SHP77 (cell line): ENCODE measurements around the gene QRSL1.
"Not testable (repeated sequence)": the region's sequence is repeated elsewhere in the genome, so short reads cannot be mapped to it uniquely, and the experiment has no call there.

ENCODE experiments used
- DNase-seq, 2 experiments: peaks; one replicate each; lab custom pipeline; 2025; lab: John Stamatoyannopoulos, UW

QRSL1 gene, protein sequence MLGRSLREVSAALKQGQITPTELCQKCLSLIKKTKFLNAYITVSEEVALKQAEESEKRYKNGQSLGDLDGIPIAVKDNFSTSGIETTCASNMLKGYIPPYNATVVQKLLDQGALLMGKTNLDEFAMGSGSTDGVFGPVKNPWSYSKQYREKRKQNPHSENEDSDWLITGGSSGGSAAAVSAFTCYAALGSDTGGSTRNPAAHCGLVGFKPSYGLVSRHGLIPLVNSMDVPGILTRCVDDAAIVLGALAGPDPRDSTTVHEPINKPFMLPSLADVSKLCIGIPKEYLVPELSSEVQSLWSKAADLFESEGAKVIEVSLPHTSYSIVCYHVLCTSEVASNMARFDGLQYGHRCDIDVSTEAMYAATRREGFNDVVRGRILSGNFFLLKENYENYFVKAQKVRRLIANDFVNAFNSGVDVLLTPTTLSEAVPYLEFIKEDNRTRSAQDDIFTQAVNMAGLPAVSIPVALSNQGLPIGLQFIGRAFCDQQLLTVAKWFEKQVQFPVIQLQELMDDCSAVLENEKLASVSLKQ

DNA sequence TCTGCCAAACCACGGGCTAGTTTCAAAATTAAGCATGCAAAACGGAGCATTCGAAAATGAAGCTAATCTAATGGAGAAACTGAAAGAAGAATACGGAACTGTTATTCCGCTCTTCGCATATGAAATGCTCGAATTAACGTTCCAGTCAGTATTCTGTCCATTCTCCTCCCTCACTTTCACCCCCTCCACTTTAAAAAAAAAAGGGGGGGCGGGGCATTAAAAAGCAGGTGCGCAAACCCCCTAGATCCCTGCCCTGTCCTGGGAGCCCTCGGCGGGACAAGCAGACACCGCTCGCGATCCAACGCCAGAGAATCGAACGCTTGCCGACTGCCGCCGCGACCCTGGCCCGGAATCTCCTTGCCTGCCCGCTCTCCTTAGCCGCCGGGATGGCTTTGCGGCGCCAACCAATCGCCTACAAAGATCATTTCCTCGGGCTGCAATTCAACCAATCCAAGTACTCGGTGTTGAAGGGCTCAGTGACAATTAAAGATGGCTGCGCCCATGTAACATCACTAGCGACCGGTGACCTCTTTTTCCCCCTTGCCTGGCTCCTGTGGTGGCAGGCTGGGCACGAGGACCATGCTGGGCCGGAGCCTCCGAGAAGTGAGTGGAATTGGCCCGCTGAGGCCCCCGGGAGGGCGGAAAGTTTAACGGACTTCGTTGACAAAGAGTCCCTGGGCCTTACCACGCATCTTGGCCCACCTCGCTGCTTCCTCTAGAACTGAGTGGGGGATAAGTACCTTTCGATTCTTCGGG is at the start of gene QRSL1, which contains the start of gene RTN4IP1:
TSS of gene QRSL1 (plus strand) at position 476 of the 756 bp plus-strand sequence. CDS start at position 580, 104 bp downstream.
TSS of gene RTN4IP1 (minus strand) at position 396 of the 756 bp plus-strand sequence. CDS start 477 bp downstream, outside the sequence.
- peak; percentile 90 to 92 for DNase-seq

DNA sequence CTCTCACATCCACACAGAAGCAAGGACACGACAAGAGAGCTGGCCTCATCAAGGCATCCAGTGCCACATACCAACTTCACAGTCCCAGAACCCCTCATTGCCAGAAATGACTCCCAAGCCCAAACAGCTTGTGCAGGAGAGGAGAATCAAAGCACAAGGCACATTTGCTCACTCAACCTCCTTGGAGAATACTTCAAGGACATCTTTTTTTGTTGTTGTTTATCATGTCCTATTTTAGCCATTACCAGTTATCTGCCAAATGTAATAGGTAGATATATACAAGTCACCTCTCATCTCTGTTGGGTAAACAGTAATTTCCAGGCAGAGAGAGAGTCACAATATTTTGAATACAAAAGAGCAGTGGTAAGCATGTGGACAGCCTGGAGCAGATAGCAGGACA is 47.9 kb upstream of the QRSL1 start:
- no peak for DNase-seq

DNA sequence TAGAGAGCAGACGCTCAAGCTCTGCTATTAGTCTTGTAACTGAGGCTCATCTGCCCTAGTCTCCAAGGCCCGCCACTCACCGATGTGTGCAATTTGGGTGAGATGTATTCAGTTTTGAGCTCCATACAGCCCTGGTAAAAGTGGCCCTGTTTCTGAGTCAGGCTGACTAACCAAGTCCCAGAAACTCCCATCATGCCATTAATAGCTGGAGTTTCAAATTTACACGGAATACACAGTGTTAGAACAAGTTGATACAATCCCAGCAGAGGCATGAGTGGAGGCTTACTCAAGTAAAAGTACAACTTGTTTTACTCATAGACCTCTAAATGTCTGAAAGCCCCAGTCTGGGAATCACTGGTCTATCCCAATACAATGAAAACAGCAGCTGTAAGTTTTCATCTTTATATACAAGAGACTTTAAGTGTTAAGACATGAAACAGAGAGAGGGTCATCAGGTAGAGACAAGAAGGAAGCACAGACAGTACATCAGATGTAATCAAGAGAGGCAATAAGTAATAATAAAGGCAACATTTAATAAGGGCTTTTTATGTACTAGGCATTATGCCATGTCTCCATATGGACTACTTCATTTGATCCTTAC is 42.5 kb upstream of the QRSL1 start:
- DNase-seq: no peak

DNA sequence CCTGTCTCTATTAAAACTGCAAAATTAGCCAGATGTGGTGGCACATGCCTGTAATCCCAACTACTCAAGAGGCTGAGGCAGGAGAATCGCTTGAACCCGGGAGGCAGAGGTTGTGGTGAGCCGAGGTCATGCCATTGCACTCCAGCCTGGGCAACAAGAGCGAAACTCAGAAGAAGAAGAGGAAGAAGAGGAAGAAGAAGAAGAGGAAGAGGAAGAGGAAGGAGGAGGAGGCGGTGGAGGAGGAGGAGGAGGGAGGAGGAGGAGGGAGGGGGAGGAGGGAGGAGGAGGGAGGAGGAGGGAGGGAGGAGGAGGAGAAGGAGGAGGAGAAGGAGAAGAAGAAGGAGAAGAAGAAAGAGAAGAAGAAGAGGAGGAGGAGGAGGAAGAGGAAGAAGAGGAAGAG is 40.4 kb upstream of the QRSL1 start:
- DNase-seq: not testable (repeated sequence)

DNA sequence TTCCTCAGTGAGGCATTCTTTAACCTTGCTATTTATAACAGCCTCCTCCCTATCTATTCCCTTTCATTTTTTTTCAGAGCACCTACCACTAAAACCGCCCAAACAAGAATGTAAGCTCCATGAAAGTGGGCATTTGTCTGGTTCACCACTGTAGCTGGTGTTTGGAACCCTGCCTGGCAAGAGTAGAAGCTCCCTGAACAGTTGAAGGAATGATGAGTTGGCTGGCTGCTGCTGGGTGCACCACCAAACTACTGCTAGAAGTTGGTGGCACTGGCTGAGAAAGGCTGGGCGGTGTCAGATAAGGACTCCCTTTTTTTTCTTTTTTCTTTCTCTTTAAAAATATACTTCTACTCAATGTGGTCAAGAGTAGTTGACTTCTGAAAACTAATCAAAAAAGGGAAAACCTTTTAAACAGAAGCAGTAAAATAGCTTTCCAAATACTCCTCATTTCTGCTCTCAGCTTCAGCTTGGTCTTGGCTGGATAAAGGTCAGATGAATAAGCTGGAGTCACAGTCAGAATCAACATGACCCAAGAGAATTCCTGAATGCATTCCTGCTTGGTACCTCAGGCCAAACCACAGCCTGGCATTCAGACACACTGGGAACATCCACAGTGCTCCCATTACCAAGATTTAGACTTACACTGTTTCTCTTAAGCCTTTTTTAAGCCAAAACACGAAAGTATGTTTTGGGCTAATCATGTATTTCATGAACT is 38.1 kb upstream of the QRSL1 start:
- DNase-seq: no peak

DNA sequence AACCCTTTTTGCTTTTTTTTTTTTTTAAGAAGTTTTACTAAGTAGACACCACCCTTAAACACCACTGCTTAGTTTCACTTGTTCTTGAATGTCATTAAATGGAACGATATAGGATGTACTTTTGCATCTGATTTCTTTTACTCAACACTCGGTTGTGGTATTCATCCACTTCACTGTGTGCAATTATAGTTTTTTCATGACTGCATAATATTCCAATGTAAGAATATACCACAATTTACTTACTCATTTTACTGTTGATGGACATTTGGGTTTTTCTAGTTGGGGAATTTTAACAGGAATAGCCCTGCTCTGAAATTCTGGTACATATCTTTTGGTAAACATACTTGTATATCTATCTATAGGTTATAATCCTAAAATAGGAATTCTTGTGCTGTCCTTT is 29.9 kb upstream of the QRSL1 start:
- DNase-seq: no peak

DNA sequence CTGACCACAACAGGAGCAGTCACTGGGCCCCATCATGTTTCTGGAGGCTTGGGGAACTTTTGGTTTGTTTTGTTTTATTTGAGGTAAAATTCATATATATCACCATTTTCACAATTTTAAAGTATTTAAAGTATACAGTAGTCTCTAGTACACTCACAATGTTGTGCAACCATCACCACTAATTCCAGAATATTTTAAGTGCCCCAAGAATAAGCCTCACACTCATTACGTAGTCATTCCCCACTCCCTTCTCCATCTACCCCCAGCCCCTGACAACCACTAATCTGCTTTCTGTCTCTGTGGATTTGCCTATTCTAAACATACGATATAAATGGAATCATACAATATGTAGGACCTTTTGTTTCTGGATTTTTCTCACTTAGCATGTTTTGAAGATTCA is 29.0 kb upstream of the QRSL1 start:
- no peak for DNase-seq

DNA sequence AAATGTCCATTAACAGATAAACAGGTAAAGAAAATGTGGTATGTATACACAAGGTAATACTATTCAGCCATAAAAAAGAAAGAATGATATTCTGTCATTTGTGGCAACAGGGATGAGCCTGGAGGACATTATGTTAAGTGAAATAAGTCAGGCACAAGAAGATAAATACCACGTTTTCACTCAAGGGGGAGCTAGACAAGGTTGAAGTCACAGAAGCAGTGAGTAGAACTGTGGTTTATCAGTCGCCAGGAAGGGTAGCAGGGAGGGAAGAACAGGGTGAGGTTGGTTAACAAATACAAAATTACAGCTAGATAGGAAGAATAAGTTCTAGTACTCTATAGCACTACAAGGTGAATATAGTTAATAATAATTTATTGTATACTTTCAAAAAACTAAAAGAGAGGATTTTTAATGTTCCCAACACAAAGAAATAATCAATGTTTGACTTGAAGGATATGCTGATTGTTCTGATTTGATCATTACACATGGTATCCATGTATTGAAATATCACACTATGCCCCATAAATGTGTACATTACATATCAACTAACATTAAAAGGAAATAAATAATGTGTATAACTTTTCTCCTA is 21.2 kb upstream of the QRSL1 start:
- DNase-seq: peak; percentile 40 to 58

DNA sequence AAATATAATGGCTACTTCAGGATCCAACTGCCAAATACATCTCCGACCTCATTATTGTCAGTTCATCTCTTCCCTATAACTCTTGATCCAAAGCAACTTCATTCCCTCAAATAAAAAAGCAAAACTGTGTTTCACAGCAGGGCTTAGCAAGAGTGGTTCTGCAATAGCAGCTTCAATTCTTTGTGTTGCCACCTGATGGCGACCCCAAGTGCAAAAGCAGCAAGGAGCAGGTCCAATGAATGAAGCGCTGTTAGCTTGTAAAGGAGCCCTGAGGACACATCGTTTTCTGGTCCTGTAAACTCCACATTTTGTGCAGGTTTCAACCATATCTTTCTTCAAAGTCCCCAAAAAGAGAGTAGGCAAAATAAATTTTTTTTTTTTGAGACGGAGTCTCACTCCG is 19.7 kb upstream of the QRSL1 start:
- DNase-seq: peak; percentile 30 to 54

DNA sequence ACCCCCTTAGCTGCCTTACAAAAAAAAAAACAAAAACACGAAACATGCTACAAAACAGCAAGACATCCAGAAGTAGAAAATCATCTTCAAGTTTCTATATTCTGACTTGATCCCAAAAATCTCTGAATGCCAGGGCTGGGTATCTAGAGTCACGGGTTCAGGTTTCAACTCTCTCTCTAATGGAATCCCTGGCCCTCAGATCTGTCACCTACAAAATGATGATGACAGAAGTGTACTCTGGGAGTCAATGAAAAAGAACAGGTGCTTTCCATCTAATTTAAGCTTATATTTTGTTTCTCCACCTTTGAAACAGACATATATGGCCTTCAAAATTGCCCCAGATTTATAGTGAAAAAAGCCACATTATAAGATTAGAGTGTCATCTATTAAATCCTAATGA is 18.3 kb upstream of the QRSL1 start:
- DNase-seq: no peak

DNA sequence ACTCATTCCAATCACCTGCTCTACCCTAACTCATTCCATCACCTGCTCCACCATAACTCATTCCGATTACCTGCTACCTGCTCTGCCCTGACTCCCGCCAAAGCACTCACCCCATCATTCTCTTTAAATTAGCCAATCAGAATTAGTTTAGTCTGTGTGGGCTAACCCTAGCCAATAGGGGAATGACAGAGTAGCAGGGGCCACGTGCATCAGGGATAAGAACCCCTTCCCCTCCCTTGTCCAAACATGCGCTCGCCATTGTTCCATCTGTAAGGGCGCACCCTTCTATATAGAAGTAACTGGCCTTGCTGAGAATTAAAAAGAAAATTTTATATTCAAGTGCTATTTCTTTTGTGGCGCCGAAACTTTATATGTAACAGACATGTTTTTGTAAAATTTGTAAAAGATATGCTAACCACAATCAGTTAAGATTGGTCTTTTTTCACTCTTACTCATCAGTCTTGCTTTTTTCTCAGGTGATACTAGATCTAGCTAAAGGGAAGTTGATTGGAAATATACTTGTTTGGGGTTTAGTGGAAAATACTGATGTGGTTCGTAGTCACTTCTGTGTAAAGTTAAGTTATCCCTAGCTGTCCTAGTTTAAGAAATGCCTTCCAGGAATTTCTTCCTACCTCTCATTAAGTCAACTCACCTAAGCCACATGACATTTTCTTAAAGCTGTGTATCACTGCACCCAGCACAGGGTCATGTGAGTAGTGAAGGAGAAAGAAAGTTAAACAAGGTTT is 16.5 kb upstream of the QRSL1 start:
- no peak for DNase-seq

DNA sequence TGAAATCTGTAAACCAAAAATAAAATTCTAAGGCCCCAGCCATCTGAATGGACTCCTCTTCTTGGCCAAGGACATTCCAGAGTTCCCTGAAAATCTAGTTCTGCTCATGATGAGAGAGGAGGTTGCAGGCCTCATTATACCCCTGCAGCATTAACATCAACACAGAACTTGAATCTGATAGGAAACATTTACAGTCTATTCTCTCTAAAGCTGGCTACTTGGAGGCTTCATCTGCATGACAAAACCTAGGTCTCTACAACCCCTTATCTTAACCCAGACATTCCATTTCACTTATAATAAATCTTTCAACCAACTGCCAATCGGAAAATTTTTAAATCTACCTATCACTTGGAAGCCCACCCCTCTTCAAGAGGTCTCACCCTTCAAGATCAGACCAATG is 15.8 kb upstream of the QRSL1 start:
- DNase-seq: no peak

DNA sequence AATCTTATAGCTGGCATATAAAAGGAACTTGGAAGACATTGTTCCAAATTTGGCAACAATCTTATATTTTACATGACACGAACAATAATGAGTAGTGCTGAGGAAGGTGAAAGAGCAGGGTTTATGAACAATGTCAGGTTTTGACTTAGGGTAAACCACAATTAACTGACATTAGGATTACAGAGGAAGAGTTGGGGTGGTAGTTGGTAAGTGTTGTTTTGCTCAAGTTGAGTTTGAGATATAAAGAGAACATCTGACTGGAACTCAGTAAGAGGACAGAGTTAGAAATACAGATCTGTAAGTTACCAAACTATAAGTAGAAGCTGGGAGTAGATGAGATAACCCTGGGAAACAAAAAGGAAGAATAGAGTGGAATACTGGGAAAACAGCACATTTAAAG is 15.2 kb upstream of the QRSL1 start:
- DNase-seq: no peak

DNA sequence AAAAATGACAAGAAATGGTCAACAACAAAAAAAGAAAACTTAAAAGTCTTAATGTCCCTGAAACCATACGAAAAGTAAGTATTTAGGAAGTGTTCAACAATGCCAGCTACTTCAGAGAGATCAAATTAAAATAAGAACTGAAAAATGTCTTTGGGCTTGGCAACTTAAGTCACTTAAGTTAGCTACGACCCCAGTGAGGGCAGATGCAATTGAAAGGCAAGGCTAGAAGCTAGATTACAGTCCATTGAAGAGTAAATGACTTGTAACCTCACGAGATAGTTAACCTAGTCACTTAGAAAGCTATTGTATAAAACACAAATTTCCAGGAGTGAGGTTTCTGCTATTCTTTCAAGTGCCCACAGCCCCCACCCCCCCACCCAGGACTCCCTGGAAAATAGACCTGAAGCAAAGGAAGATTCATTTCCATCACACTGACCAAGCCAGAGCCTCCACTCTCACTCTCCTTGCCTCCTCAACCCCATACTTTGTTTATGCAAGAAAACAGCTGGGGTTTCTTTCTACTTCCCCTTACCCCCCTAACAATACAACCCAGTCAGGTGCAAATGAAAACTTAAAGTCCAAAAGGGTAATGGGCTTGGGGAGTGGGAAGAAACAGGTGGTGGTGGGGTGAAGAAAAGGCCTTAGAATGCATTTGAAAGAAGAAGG is 14.7 kb upstream of the QRSL1 start:
- no peak for DNase-seq

DNA sequence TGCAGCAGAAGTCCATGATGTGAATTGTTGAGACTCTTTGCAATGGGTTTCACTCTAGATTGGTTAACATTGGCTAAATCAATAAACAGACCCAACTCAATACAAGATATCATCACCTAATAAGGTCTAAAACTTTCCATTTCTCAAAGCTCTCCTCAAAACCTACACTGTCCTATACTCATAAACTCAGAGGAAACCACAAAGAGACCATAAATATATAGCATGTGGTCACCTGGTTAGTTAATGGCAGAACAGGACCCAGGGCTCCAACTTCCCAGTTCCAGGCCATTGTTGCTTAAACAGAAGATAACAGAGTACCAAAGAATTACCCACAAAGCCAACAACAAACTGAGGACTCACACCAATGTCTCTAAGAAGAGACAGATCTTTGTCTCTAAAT is 12.1 kb upstream of the QRSL1 start:
- DNase-seq: no peak

DNA sequence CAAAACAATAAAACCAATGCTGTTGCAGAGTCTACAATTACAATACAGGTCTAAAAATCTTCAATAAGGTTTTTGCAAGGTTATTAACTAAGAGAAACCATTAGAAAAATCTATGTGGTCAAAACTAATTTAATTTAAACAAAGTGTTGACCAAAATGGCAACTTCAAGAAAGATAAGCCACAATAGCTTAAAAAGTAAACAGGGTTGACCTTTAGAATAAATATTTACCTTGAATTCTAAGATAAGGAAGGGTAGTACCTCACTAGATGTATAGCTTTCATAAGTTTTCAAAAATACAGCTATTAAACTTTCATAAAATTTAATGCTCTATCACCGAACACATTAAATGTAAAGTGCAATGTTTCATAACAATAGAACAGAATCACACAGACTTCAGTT is 11.5 kb upstream of the QRSL1 start:
- no peak for DNase-seq

DNA sequence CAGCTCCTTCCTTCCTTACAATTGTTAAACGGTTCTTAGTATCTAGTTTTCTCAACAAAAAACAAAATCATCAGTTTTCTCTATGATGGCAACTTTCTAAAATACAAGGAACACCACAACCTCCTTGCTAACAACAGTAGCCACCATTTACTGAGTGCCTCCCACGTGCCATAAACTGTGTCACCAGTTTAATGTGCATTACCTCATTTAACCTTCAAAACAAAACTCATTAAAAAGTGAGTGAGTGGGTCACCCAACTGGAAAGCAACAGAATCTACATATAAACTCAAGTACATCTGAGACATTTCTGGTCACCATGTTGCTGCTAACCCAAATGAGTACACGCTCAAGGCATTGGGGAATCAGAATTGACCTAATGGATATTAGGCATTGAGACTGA is 11.1 kb upstream of the QRSL1 start:
- DNase-seq: no peak

DNA sequence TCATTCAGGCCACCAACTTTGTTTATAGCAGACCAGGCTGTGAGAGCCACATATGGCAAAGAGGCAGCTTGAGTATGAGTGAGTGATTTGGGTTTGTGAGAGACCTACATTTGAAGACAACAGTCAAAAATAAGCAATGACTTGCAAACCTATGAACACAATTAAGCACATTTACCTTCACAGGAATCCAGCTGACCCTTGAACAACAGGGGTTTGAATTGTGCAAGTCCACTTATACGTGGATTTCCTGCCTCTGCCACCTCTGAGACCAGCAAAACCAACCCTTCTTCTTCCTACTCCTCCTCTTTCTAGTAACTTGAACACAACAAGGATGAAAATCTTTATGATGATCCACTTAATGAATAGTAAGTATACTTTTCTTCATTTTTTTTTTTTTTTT is 10.2 kb upstream of the QRSL1 start:
- no peak for DNase-seq

DNA sequence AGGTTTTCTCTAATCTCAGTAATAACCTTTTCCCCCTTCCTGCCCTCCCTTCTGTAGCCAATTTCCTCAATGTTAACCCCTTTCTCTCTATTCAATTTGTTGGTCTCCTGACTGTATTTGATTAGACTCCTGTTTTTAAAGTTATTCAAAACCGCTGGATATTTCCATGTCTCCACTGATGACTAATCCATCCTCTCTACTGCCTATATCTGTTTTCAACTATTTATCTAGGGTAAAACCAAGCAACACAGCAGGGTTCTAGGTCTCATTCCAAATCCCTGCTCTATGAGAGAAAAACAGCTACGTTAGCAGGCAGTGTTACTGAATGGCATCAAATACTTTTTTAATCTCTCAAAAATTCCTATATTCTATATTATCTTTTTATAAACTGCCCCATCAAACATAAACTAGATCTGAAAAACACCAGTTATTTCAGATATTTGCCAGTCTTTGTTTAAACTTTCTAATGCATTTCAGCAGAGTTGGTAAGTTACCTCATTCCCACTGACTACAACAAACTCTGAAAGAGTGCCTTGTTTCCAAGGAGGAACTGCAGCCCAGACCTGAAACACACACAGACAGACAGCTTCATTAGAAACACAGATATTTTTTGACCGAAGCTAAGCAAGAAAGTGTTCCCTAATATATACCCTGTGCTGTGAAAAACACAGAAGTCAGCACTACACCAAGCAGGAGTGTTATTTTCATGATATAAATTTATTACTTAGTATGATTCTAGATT is 8.3 kb upstream of the QRSL1 start:
- no peak for DNase-seq

DNA sequence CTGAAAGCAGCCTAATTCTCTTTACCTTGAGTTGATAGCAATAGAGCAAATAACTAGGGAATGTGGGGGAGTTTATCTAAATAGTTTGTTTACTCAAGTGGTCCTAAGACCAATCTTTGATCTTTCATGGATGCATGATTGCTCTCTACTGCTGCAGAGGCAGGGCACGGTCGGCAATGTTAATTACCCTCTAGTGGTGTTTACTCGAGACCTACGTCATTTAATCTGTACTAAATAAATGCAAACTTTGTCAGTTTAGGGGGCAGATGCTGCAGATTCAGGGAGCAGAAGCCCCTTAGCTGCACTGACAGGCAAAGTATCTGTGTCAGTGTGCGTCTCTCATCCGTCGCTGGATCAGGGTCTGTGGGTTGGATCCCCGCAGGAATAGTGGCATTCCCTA is 7.0 kb upstream of the QRSL1 start:
- no peak for DNase-seq
